Mucosa of rectum (tissue), 2 donors: ENCODE measurements around the gene C2orf68.
"Not testable (repeated sequence)": the region's sequence is repeated elsewhere in the genome, so short reads cannot be mapped to it uniquely, and the experiment has no call there.

Source experiments
- H3K27ac ChIP-seq, 2 donors: one replicate each; pipeline ENCODE4 v1.7.0; 2013; ENCODE audit warnings: inconsistent platforms in 2 of 2, low read depth in 2 of 2, low read length in 2 of 2
- H3K27me3 ChIP-seq, 2 donors: one replicate each; pipeline ENCODE4 v1.7.0; 2013; ENCODE audit warnings: low read length in 2 of 2; ENCODE audit not compliant: control insufficient read depth in 2 of 2, insufficient read depth in 2 of 2
- H3K36me3 ChIP-seq, 2 donors: one replicate each; pipeline ENCODE4 v1.7.0; 2013; ENCODE audit warnings: low read length in 2 of 2; ENCODE audit not compliant: control insufficient read depth in 2 of 2, insufficient read depth in 2 of 2
- H3K4me1 ChIP-seq, 2 donors: one replicate each; pipeline ENCODE4 v1.7.0; 2013; ENCODE audit warnings: low read length in 2 of 2, mild to moderate bottlenecking in 1 of 2; ENCODE audit not compliant: control insufficient read depth in 2 of 2, insufficient read depth in 2 of 2
- H3K4me3 ChIP-seq, 2 donors: one replicate each; pipeline ENCODE4 v1.7.0; 2013; ENCODE audit warnings: low read length in 2 of 2
- H3K9ac ChIP-seq, 2 donors: one replicate each; pipeline ENCODE4 v1.7.0; 2013; ENCODE audit warnings: low read length in 2 of 2, low read depth in 1 of 2, mild to moderate bottlenecking in 1 of 2
- H3K9me3 ChIP-seq, 2 donors: one replicate each; pipeline ENCODE4 v1.7.0; 2013; ENCODE audit warnings: low read length in 2 of 2; ENCODE audit not compliant: control insufficient read depth in 2 of 2
- donor health status: healthy.
- donor health status: Normal muscosa, but diverticular disease.

Gene C2orf68

GRCh38 chr2:85631316-85631715 lies 19.4 kb upstream of the C2orf68 start:
- Histone ChIP-seq H3K9me3 (no peaks in the 10 kb centered on the region), H3K4me1 (no peaks in the 10 kb centered on the region), H3K27me3 (no peaks in the 10 kb centered on the region), H3K36me3 (peaks cover 59 to 66% of the 10 kb centered on the region in 2 donors), H3K9ac (no peak overlapping the region), H3K27ac (no peak overlapping the region), H3K4me3 (no peak overlapping the region)

GRCh38 chr2:85628658-85629057 lies 16.8 kb upstream of the C2orf68 start:
- Histone ChIP-seq H3K9me3 (no peaks in the 10 kb centered on the region), H3K36me3 (peaks cover 61 to 66% of the 10 kb centered on the region in 2 donors), H3K4me3 (no peak overlapping the region), H3K27ac (no peak overlapping the region), H3K27me3 (no peaks in the 10 kb centered on the region), H3K4me1 (no peaks in the 10 kb centered on the region), H3K9ac (no peak overlapping the region)

GRCh38 chr2:85623991-85624390 lies 12.1 kb upstream of the C2orf68 start:
- H3K9me3 ChIP-seq: no peaks in the 10 kb centered on the region
- H3K4me1 ChIP-seq: peaks cover 5% of the 10 kb centered on the region in 2 donors
- no peaks in the 10 kb centered on the region for H3K27me3 ChIP-seq
- peaks cover 39 to 65% of the 10 kb centered on the region in 2 donors for H3K36me3 ChIP-seq
- H3K9ac ChIP-seq: no peak overlapping the region
- H3K4me3 ChIP-seq: no peak overlapping the region
- H3K27ac ChIP-seq: no peak overlapping the region

- no peak overlapping the region for H3K27ac ChIP-seq
- peaks cover 30 to 57% of the 10 kb centered on the region in 2 donors for H3K36me3 ChIP-seq
Observed at GRCh38 chr2:85621338-85621737, 9.5 kb upstream of the C2orf68 start.

GRCh38 chr2:85619617-85620016 lies 7.8 kb upstream of the C2orf68 start:
- peaks cover 16 to 42% of the 10 kb centered on the region in 2 donors for H3K36me3 ChIP-seq

More at GRCh38 chr2:85621338-85621737, 9.5 kb upstream of the C2orf68 start:
- peaks cover 16% of the 10 kb centered on the region in 2 donors for H3K4me1 ChIP-seq
- no peaks in the 10 kb centered on the region for H3K9me3 ChIP-seq
- H3K27me3 ChIP-seq: no peaks in the 10 kb centered on the region
- no peak overlapping the region for H3K9ac ChIP-seq
- no peak overlapping the region for H3K4me3 ChIP-seq

GRCh38 chr2:85617723-85618122 lies 5.9 kb upstream of the C2orf68 start:
- not testable (repeated sequence) for H3K9me3 ChIP-seq, H3K27ac ChIP-seq, H3K9ac ChIP-seq, H3K27me3 ChIP-seq
- Histone ChIP-seq H3K4me3 (peak overlapping the region; percentile 41 to 79), H3K4me1 (peaks cover 16% of the 10 kb centered on the region in 2 donors), H3K36me3 (peaks cover 2 to 28% of the 10 kb centered on the region in 2 donors)

More at GRCh38 chr2:85619617-85620016, 7.8 kb upstream of the C2orf68 start:
- Histone ChIP-seq H3K9me3 (no peaks in the 10 kb centered on the region), H3K4me1 (peaks cover 16% of the 10 kb centered on the region in 2 donors), H3K27ac (no peak overlapping the region), H3K27me3 (no peaks in the 10 kb centered on the region), H3K4me3 (no peak overlapping the region), H3K9ac (no peak overlapping the region)

GRCh38 chr2:85615413-85615728 lies 3.5 kb upstream of the C2orf68 start:
- Histone ChIP-seq H3K9ac (no peak overlapping the region), H3K36me3 (peaks cover 0 to 13% of the 10 kb centered on the region in 2 donors), H3K9me3 (no peaks in the 10 kb centered on the region), H3K4me3 (no peak overlapping the region), H3K27ac (peak overlapping the region in 1 of 2 donors; percentile 80), H3K27me3 (no peaks in the 10 kb centered on the region), H3K4me1 (peaks cover 22 to 25% of the 10 kb centered on the region in 2 donors)

GRCh38 chr2:85614757-85615156 lies 2.9 kb upstream of the C2orf68 start:
- H3K27ac ChIP-seq, H3K27me3 ChIP-seq, H3K9ac ChIP-seq: not testable (repeated sequence)

GRCh38 chr2:85613717-85614515 lies 2.0 kb upstream of the C2orf68 start:
- Histone ChIP-seq H3K9ac (no peak overlapping the region), H3K27ac (no peak overlapping the region), H3K4me1 (peaks cover 15 to 22% of the 10 kb centered on the region in 2 donors), H3K36me3 (peaks cover 7 to 12% of the 10 kb centered on the region in 2 donors), H3K27me3 (no peaks in the 10 kb centered on the region), H3K9me3 (no peaks in the 10 kb centered on the region), H3K4me3 (no peak overlapping the region)

More at GRCh38 chr2:85614757-85615156, 2.9 kb upstream of the C2orf68 start:
- Histone ChIP-seq H3K4me1 (peaks cover 22 to 28% of the 10 kb centered on the region in 2 donors), H3K36me3 (peaks cover 0 to 14% of the 10 kb centered on the region in 2 donors)
- H3K4me3 ChIP-seq, H3K9me3 ChIP-seq: not testable (repeated sequence)

GRCh38 chr2:85611217-85611704 lies 605 bp downstream of the C2orf68 start:
- peak overlapping the region; percentile 93 for H3K4me3 ChIP-seq
- H3K36me3 ChIP-seq: peaks cover 22 to 31% of the 10 kb centered on the region in 2 donors
- no peaks in the 10 kb centered on the region for H3K27me3 ChIP-seq
- H3K4me1 ChIP-seq: peaks cover 6 to 12% of the 10 kb centered on the region in 2 donors
- peak overlapping the region; percentile 84 to 87 for H3K27ac ChIP-seq
- H3K9ac ChIP-seq: peak overlapping the region; percentile 79 to 88
- H3K9me3 ChIP-seq: no peaks in the 10 kb centered on the region
